ENCODE measurements around the gene PCDH1. TPM values are rescaled to one million over a fixed set of nuclear protein-coding genes. Genes with fewer than 3 reads are reported as not detected.

Gene PCDH1
- total RNA-seq, 1 experiment from 2014 or later: 0.53 TPM

DNA sequence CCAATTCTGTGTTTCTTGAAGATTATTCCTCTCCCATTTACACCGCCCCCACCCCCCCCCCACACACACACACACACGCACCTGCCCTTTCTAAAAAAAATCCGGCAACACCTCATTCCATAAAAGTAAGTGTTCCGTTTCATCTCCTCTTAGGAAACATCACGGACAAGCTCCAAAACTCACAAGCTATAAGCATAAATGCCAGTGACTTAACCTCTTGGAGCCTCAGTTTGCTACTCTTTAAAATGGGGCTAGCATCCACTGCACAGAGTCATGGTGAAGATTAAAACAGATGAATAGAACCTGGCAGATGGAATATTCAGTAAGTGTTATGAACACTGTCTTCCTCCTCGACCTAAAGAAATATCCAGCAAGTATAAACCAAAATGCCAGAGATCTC is 70.5 kb downstream of the PCDH1 start:
- no peaks in the 10 kb centered on the region for H3K4me1 ChIP-seq (replicated peaks)
- H3K27me3 ChIP-seq (replicated peaks): peaks cover 80% of the 10 kb centered on the region
- no peak for DNase-seq (ENCODE audit: low read depth in 1 of 2, low spot score in 2 of 2)
- no peaks in the 10 kb centered on the region for H3K9me3 ChIP-seq (replicated peaks)
- H3K4me3 ChIP-seq: no peak overlapping the region
- H3K27ac ChIP-seq: no peak overlapping the region
- H3K36me3 ChIP-seq: no peaks in the 10 kb centered on the region

DNA sequence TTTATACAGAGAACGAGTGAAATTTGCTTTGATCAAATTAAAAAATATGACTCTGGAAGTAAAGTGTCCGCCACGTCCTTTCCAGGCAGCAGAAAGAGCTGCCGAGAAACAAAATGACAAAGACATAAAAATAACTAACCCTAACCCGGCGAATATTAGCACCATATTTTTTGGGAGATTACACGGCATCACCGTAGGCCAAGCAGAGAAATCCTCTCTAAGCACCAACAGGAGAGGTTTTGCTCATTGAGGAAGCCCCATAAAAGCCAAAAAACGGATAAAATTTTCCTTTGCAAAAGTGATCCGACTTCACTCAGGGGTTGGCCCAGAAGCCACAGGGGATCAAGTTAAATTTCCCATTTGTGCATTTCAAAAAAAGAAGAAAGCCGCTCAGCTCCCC is 70.9 kb downstream of the PCDH1 start:
- DNase-seq (ENCODE audit: low read depth in 1 of 2, low spot score in 2 of 2): no peak
- Histone ChIP-seq H3K27ac (no peak overlapping the region), H3K4me3 (no peak overlapping the region), H3K9me3 (replicated peaks) (no peaks in the 10 kb centered on the region), H3K36me3 (no peaks in the 10 kb centered on the region), H3K4me1 (replicated peaks) (no peaks in the 10 kb centered on the region), H3K27me3 (replicated peaks) (peaks cover 84% of the 10 kb centered on the region)

DNA sequence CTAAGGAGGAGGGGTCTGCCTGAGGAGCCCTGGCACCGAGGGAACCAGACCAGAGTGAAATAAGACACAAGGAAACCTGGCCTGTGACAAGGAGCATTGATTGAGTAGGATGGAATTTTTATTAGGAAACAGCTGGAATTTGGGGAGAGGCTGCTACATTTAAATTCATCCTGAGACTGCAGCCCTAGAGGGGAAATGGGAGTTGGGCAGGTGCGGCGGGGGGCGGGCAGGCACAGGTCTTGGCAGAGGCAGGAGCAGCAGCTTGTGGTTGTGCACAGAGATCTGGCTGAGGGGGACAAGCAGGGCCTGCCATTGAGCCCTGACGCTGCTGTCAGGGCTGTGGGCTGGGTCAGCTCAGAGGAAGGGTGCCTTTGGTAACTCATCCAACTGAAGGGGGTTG is 71.6 kb downstream of the PCDH1 start:
- peaks cover 87% of the 10 kb centered on the region for H3K27me3 ChIP-seq (replicated peaks)
- no peak overlapping the region for H3K4me3 ChIP-seq
- H3K4me1 ChIP-seq (replicated peaks): no peaks in the 10 kb centered on the region
- H3K9me3 ChIP-seq (replicated peaks): no peaks in the 10 kb centered on the region
- H3K36me3 ChIP-seq: no peaks in the 10 kb centered on the region
- H3K27ac ChIP-seq: no peak overlapping the region
- DNase-seq (ENCODE audit: low read depth in 1 of 2, low spot score in 2 of 2): no peak

DNA sequence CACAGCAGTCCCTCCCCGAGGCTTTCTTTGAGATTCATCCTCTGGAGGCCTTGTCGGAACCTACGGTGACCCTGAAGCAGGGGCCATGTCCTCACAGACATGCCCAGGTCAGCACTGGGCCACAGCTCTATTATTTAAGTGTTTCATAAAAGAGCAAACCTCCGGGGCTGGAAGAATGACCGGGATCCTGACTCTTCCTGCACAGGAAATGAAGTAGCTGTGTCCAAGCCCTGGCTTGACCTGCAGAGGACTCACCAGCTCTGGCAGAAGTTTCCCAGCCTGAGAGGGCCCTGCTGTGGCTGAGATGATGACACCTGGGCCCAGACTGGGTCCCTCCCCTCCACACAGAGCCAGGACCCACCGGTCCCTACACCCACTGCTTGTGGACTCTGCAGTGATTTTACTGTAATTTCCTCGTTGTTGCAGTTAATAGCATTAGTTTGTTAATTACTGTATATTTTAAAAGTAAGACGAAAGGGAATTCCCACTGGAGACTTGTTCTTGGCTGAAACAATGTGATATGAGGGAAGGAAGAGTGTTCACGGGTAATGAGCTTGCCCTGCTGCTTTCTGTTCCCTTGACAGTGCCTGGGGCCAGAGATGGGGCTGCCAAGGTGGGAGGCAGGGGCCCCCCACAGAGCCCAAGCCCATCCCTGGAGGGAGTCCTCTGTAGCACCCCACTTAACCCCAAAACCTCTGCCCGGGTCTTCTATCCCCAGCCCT is 72.2 kb downstream of the PCDH1 start:
- H3K36me3 ChIP-seq: no peaks in the 10 kb centered on the region
- H3K9me3 ChIP-seq (replicated peaks): no peaks in the 10 kb centered on the region
- H3K4me1 ChIP-seq (replicated peaks): peaks cover 1% of the 10 kb centered on the region
- DNase-seq (ENCODE audit: low read depth in 1 of 2, low spot score in 2 of 2): no peak
- H3K27ac ChIP-seq: no peak overlapping the region
- peaks cover 83% of the 10 kb centered on the region for H3K27me3 ChIP-seq (replicated peaks)
- H3K4me3 ChIP-seq: no peak overlapping the region

DNA sequence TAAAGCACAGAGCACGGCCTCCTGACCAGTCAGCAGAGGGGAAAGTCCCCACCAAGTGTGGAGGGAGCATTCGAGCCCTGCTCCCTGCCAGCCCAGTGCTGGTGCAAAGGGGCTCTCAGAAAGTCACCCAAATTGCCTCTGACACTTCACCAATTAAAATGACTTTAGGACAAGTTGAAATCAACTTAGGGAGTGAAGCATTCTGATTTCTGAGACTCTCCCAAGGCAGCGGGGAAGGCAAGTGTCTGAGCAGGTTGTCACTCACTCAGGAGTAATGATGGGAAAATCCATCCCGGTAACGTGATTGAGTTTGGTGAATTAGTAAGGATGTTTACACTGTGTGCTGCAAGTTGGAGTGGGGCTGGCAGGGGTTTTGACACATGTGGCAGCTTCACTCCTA is 73.7 kb downstream of the PCDH1 start:
- H3K9me3 ChIP-seq (replicated peaks): no peaks in the 10 kb centered on the region
- no peaks in the 10 kb centered on the region for H3K36me3 ChIP-seq
- peaks cover 70% of the 10 kb centered on the region for H3K27me3 ChIP-seq (replicated peaks)
- no peak for DNase-seq (ENCODE audit: low read depth in 1 of 2, low spot score in 2 of 2)
- no peak overlapping the region for H3K4me3 ChIP-seq
- no peak overlapping the region for H3K27ac ChIP-seq
- H3K4me1 ChIP-seq (replicated peaks): peaks cover 8% of the 10 kb centered on the region

Other genes starting within 250 kb of the PCDH1 start
- 85.9 and 93.9 TPM in 2 replicates for gene HDAC3, start 241.6 kb downstream of the PCDH1 start, total RNA-seq (2014; rRNA removed; shearing (Covaris generic))
- gene RELL2, start 241.4 kb downstream of the PCDH1 start, total RNA-seq (2014; rRNA removed; shearing (Covaris generic)): 5.8 and 10.1 TPM in 2 replicates
- gene FCHSD1, start 227.0 kb downstream of the PCDH1 start, total RNA-seq (2014; rRNA removed; shearing (Covaris generic)): 33.2 and 35.8 TPM in 2 replicates
- gene ARAP3, start 196.2 kb downstream of the PCDH1 start, total RNA-seq (2014; rRNA removed; shearing (Covaris generic)): 7.6 and 8.1 TPM in 2 replicates
- gene DELE1, start 45.5 kb upstream of the PCDH1 start, total RNA-seq (2014; rRNA removed; shearing (Covaris generic)): 72.3 and 104 TPM in 2 replicates
- gene PCDH12, start 79.8 kb upstream of the PCDH1 start, total RNA-seq (2014; rRNA removed; shearing (Covaris generic)): not detected in 2 replicates
- gene RNF14, start 90.7 kb upstream of the PCDH1 start, total RNA-seq (2014; rRNA removed; shearing (Covaris generic)): 134 and 152 TPM in 2 replicates
- 27.0 and 55.7 TPM in 2 replicates for gene GNPDA1, start 134.6 kb upstream of the PCDH1 start, total RNA-seq (2014; rRNA removed; shearing (Covaris generic))
- gene NDFIP1, start 230.4 kb upstream of the PCDH1 start, total RNA-seq (2014; rRNA removed; shearing (Covaris generic)): 76.1 and 77.2 TPM in 2 replicates